Measurements from ENCODE around the gene GPR107. TPM values are rescaled to one million over a fixed set of nuclear protein-coding genes. Genes with fewer than 3 reads are reported as not detected.

Gene GPR107
- total RNA-seq, 1 donor from 2014 or later: 43.8 TPM

DNA sequence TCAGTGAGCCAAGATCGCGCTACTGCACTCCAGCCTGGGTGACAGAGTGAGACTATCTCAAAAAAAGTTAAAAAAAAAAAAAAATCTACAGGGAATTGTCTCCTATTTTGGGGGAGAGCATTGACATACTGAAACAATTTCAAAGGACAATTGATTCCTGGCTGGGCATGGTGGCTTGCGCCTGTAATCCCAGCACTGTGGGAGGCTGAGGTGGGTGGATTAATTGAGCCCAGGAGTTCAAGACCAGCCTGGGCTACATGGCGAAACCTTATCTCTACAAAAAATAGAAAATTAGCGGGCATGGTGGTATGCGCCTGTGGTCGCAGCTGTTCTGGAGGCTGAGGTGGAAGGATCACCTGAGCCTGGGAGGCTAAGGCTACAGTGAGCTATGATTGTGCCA, 30.6 kb downstream of the GPR107 start:
- no peaks in the 10 kb centered on the region for H3K9me3 Mint-ChIP-seq
- peaks cover 12% of the 10 kb centered on the region for H3K36me3 Mint-ChIP-seq (ENCODE audit: low read depth)
- peaks cover 9% of the 10 kb centered on the region for H3K4me1 Mint-ChIP-seq
- no peak overlapping the region for H3K27ac Mint-ChIP-seq (ENCODE audit: unreplicated experiment)
- TF ChIP-seq, protein P1, sequence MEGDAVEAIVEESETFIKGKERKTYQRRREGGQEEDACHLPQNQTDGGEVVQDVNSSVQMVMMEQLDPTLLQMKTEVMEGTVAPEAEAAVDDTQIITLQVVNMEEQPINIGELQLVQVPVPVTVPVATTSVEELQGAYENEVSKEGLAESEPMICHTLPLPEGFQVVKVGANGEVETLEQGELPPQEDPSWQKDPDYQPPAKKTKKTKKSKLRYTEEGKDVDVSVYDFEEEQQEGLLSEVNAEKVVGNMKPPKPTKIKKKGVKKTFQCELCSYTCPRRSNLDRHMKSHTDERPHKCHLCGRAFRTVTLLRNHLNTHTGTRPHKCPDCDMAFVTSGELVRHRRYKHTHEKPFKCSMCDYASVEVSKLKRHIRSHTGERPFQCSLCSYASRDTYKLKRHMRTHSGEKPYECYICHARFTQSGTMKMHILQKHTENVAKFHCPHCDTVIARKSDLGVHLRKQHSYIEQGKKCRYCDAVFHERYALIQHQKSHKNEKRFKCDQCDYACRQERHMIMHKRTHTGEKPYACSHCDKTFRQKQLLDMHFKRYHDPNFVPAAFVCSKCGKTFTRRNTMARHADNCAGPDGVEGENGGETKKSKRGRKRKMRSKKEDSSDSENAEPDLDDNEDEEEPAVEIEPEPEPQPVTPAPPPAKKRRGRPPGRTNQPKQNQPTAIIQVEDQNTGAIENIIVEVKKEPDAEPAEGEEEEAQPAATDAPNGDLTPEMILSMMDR (conservative IDR thresholded peaks at IDR 0.05): no peak
- no peak for DNase-seq (ENCODE audit: low read depth, low spot score)
- no peaks in the 10 kb centered on the region for H3K27me3 Mint-ChIP-seq (ENCODE audit: low read depth)
- H3K4me3 Mint-ChIP-seq: no peak overlapping the region

- no peak overlapping the region for H3K4me3 Mint-ChIP-seq
- H3K36me3 Mint-ChIP-seq (ENCODE audit: low read depth): peaks cover 11% of the 10 kb centered on the region
- no peaks in the 10 kb centered on the region for H3K27me3 Mint-ChIP-seq (ENCODE audit: low read depth)
- H3K4me1 Mint-ChIP-seq: peaks cover 15% of the 10 kb centered on the region
- no peak overlapping the region for H3K27ac Mint-ChIP-seq (ENCODE audit: unreplicated experiment)
- no peak for DNase-seq (ENCODE audit: low read depth, low spot score)
- no peaks in the 10 kb centered on the region for H3K9me3 Mint-ChIP-seq
- TF ChIP-seq, protein P1 (conservative IDR thresholded peaks at IDR 0.05): no peak
Measured at GRCh38 chr9:130088051-130088450, 34.3 kb downstream of the GPR107 start.

GRCh38 chr9:130089141-130089540, 35.4 kb downstream of the GPR107 start:
- TF ChIP-seq, protein P1 (conservative IDR thresholded peaks at IDR 0.05): no peak
- no peak for DNase-seq (ENCODE audit: low read depth, low spot score)
- no peak overlapping the region for H3K27ac Mint-ChIP-seq (ENCODE audit: unreplicated experiment)
- H3K4me3 Mint-ChIP-seq: no peak overlapping the region
- no peaks in the 10 kb centered on the region for H3K27me3 Mint-ChIP-seq (ENCODE audit: low read depth)
- no peaks in the 10 kb centered on the region for H3K9me3 Mint-ChIP-seq
- peaks cover 16% of the 10 kb centered on the region for H3K4me1 Mint-ChIP-seq
- H3K36me3 Mint-ChIP-seq (ENCODE audit: low read depth): peaks cover 11% of the 10 kb centered on the region

DNA sequence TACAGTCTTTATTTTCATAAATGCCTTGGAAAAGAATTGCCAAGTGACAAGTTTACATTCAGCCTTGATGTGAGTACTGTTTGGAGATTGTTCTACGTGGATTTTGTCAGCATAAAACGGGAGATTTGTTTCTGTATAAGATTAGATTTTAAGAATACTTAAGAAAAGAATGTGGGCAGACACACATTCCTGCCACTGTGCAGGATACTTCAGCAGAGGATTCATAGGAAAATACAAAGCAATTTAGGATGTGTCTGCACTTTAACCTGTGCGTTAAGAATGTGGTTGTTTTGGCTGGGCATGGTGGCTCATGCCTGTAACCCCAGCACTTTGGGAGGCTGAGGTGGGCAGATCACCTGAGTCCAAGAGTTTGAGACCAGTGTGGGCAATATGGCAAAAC, 37.2 kb downstream of the GPR107 start:
- no peak overlapping the region for H3K4me3 Mint-ChIP-seq
- no peak overlapping the region for H3K27ac Mint-ChIP-seq (ENCODE audit: unreplicated experiment)
- no peak for DNase-seq (ENCODE audit: low read depth, low spot score)
- no peaks in the 10 kb centered on the region for H3K9me3 Mint-ChIP-seq
- TF ChIP-seq, protein P1 (conservative IDR thresholded peaks at IDR 0.05): peak; percentile 27
- H3K4me1 Mint-ChIP-seq: peaks cover 16% of the 10 kb centered on the region
- H3K36me3 Mint-ChIP-seq (ENCODE audit: low read depth): peaks cover 18% of the 10 kb centered on the region
- H3K27me3 Mint-ChIP-seq (ENCODE audit: low read depth): no peaks in the 10 kb centered on the region

DNA sequence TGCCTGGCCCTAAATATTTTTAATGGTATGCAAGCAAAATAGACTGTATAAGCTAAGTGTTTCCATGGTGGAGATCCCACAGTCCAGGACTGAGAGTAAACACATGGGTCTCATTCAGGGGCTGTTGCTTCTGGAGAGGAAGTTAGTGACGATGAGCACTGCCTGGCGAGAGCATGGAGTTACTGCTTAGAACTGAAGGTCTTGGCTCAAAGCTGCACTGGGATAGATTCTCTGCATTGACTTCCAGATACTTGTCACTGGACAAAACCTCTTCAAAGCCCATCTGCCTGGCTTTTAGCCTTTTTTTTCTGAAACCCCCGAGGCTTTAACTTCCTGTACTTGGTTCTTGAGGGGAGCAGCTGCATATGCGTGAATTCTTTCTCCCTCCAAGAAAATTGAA, 39.2 kb downstream of the GPR107 start:
- DNase-seq (ENCODE audit: low read depth, low spot score): no peak
- Mint-ChIP-seq H3K36me3 (ENCODE audit: low read depth) (peaks cover 17% of the 10 kb centered on the region), H3K27ac (ENCODE audit: unreplicated experiment) (peak overlapping the region; percentile 24), H3K27me3 (ENCODE audit: low read depth) (no peaks in the 10 kb centered on the region), H3K9me3 (no peaks in the 10 kb centered on the region), H3K4me1 (peaks cover 13% of the 10 kb centered on the region), H3K4me3 (no peak overlapping the region)
- TF ChIP-seq, protein P1 (conservative IDR thresholded peaks at IDR 0.05): no peak

- H3K27ac Mint-ChIP-seq (ENCODE audit: unreplicated experiment): no peak overlapping the region
- TF ChIP-seq, protein P1 (conservative IDR thresholded peaks at IDR 0.05): no peak
- DNase-seq (ENCODE audit: low read depth, low spot score): no peak
- H3K27me3 Mint-ChIP-seq (ENCODE audit: low read depth): no peaks in the 10 kb centered on the region
- peaks cover 8% of the 10 kb centered on the region for H3K4me1 Mint-ChIP-seq
- no peaks in the 10 kb centered on the region for H3K9me3 Mint-ChIP-seq
- H3K4me3 Mint-ChIP-seq: no peak overlapping the region
- peaks cover 17% of the 10 kb centered on the region for H3K36me3 Mint-ChIP-seq (ENCODE audit: low read depth)
Measured at GRCh38 chr9:130095872-130096271, 42.2 kb downstream of the GPR107 start.
